Germinal center (tissue), 1 donor: ENCODE data around the gene GPR89A.
"Not testable (repeated sequence)": the region's sequence is repeated elsewhere in the genome, so short reads cannot be mapped to it uniquely, and the experiment has no call there.

ENCODE experiments used
- DNase-seq: peaks from one replicate; pipeline ENCODE4 v3.0.0; 2012; ENCODE audit warnings: mixed read lengths, low spot score

GPR89A gene

GRCh38 chr1:145717833-145718232, 110.0 kb downstream of the GPR89A start:
- DNase-seq = no peak

DNA sequence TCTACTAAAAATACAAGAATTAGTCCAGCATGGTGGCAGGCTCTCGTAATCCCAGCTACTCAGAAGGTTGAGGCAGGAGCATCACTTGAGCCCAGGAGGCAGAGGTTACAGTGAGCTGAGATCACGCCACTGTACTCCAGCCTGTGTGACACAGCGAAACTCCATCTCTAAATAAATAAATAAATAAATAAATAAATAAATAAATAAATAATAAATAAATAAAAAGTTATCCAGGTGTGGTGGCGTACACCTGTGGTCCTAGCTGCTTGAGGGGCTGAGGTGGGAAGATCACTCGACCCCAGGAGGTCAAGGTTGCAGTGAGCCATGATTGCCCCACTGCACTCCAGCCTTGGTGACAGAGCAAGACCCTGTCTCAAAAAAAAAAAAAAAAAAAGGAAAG, 110.7 kb downstream of the GPR89A start:
- DNase-seq = not testable (repeated sequence)

DNA sequence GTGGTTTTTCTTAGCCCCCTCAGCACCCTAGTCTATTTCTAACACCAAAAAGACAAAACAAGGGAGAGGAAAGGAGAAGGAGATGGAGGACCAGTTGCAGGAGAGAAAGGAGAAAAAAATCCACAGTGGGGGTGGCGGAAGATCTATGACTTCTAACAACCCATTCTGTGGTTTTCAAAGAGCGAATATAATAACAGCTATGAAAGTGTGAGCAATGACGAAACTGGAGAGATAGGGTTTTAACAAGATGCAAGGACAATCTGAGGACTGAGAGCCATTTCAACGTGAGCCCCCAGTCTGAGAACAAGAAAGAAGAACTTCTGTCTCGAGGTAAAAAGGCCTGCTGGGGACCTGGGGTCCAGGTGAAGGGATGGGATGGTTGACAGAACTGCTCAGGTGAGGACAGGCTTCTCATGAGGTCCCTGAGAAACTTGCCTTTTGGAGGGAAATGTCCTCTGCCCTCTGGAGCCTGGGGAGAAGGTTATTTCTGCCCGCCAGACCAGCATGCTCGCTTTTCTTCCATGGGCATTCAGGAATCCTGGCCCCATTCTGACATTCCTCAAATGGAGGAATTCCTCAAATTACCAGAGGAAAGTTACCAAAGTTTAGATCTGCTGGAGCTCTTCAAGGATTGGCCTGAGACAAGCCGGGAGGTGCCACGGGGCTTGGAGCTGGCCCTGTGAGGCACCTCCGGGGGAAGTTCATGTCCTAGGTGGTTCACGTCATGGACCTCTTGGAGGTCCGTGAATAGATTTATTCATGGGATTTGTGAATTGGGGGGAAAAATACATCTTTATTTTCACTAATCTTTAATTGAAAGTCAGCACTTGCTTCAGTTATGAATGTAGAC, 111.7 kb downstream of the GPR89A start, which contains the start of gene CD160:
CD160 (plus strand) TSS at position 270 of the 850 bp plus-strand sequence. CDS start 8,829 bp downstream, outside the sequence.
- DNase-seq = no peak
